Tongue (tissue), 2 donors: ENCODE data around the gene C11orf86. TPM values are rescaled to one million over a fixed set of nuclear protein-coding genes. Genes with fewer than 3 reads are reported as not detected.
A peak's percentile ranks its signal among the peaks of the same experiment; 100 is the strongest.
"Not testable (repeated sequence)": the region's sequence is repeated elsewhere in the genome, so short reads cannot be mapped to it uniquely, and the experiment has no call there.

Experiments
- DNase-seq: peaks from one replicate; pipeline ENCODE4 v3.0.0-alpha.2; 2015
- total RNA-seq: library from RNA; depleted of rRNA; stranded (reverse); fragments of >200 nt; gene quantifications from one replicate; pipeline ENCODE4 v1.2.3, GENCODE V29; 2014

C11orf86 gene
- total RNA-seq, 1 donor from 2014 or later: not detected

- no peak for DNase-seq
Measured at GRCh38 chr11:66967670-66968425, 7.3 kb upstream of the C11orf86 start.

- no peak for DNase-seq
Measured at GRCh38 chr11:66969584-66970225, 5.4 kb upstream of the C11orf86 start.

- DNase-seq: no peak
Measured at GRCh38 chr11:66970371-66970806, 4.7 kb upstream of the C11orf86 start.

GRCh38 chr11:66970807-66971442 is 4.2 kb upstream of the C11orf86 start:
- no peak for DNase-seq

DNA sequence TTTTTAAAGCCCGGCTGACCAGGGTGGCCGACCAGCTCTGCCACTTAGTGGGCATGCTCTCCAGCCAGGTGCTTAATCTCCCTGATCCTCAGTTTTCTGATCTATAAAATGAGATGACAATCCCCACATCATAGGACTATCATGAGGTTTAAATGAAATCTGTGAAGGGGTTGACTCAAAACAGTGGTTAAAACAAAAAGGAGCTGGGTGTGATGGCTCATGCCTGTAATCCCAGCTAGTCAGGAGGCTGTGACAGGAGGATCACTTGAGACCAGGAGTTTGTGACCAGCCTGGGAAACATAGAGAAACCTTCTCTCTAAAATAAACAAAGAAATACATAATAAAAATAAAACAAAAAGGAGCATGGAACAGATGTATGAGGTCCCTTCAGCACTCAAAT is 3.6 kb upstream of the C11orf86 start:
- DNase-seq: no peak

DNA sequence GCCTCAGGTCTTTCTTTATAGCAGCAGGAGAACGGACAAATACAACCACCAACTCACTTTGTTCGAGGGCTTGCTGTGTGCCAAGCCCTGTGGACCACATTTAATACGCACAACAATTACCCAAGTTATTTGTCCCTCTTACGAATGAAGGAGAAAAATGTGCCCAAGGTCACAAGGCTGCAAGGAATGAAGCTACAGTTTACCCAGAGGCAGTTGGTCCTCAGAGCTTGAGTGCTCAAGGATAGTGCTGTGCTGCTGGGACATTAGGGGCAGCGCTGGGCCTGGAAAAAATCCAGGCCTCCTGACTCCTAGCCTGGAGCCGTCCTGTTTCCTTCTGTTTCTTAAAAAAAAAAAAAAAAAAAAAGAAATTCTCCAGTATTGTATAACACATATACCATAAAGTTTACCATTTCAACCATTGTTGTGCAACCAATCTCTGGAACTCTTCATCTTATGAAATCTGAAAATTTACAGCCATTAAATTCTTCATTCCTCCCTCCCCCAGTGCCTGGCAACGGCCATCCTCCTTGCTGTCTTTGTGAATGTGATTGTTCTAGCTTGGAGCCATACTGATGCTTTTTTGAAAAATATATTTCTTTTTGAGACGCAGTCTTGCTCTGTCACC is 1.0 kb upstream of the C11orf86 start:
- no peak for DNase-seq

DNA sequence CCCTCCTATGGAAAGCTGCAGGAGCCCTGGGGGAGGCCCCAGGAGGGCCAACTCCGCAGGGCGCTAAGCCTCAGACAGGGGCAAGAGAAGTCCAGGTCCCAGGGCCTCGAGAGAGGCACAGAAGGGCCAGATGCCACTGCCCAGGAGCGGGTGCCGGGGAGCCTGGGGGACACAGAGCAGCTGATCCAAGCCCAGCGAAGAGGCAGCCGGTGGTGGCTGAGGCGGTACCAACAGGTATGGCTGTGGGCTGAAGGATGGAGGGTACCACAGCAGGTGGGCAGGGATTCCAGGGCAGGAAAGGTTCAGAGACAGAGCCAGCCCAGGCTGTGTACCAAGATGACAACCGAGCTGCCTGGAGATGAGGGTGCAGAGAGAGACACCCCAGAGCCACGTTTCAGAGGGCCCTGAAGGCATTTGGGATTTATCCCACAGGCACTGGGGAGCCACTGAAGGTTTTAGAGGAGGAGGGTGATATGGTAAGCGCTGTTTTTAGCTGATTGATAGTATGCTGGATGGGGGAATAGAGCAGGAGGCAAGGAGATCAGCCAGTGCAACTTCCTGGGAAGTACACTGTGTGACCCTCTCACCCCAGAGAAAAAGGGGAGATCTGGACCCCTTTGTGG is 412 bp downstream of the C11orf86 start:
- no peak for DNase-seq

- DNase-seq: peak; percentile 51
Measured at GRCh38 chr11:66976028-66976467, 944 bp downstream of the C11orf86 start.

GRCh38 chr11:66976925-66977324 is 1.8 kb downstream of the C11orf86 start:
- no peak for DNase-seq

DNA sequence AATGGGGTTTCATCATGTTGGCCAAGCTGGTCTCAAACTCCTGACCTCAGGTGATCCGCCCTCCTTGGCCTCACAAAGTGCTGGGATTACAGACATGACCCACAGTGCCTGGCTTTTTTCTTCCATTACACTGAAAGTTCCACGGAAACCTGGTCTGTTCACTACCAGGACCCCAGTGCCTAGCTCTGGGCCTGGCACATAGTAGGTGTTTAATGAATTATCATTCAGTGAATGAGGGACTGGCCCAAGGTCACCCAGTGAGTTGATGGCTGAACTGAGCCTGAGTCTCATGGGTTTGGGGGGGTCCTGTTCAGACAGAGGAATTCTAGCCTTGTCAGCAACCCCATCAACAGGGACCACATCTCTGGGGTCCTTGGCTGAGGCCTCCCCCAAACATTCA is 3.1 kb downstream of the C11orf86 start:
- no peak for DNase-seq

DNA sequence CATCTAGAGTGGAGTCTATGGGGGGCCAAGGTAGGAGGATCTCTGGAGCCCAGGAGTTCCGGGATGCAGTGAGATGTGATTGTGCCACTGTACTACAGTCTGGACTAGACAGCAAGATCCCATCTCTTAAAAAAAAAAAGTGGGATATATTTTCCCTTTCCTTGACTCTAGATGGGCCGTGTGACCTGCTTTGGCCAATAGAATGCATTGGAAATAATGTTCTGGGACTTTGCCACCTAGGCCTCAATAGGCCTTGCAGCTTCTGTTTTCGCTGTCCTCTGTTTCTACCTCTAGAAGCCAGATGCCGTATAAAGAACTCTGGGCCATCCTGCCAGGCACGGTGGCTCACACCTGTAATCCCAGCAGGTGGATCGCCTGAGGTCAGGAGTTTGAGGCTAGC is 3.6 kb downstream of the C11orf86 start:
- DNase-seq: no peak

DNA sequence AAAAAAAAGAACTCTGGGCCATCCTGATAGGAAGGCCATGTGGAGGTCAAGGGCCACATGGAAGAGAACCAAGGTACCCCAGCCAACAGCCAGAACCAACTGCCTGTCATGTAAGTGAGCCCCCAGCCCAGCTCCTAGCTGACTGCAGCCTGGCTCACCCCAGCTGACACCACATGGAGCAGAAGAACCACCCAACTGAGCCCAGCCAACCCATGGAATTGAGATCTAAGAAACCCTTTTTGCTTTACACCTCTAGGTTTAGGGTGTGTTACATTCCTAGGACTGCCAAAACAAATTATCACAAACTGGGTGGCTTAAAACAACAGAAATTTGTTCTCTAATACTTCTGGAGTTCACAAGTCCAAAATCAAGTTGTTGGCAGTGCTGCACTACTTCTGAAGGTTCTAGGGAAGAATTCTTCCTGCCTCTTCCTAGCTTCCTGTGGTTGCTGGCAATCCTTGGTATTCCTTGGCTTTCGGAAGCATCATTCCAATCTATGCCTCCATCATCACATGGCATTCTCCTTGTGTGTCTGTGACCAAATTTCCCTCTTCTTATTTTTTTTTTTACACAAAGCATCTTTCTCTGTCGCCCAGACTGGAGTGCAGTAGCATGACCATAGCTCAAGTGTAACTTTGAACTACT is 4.4 kb downstream of the C11orf86 start:
- DNase-seq: no peak

- peak; percentile 86 for DNase-seq
Measured at GRCh38 chr11:66981976-66982578, 7.0 kb downstream of the C11orf86 start.

GRCh38 chr11:66983275-66983924 is 8.3 kb downstream of the C11orf86 start:
- no peak for DNase-seq

DNA sequence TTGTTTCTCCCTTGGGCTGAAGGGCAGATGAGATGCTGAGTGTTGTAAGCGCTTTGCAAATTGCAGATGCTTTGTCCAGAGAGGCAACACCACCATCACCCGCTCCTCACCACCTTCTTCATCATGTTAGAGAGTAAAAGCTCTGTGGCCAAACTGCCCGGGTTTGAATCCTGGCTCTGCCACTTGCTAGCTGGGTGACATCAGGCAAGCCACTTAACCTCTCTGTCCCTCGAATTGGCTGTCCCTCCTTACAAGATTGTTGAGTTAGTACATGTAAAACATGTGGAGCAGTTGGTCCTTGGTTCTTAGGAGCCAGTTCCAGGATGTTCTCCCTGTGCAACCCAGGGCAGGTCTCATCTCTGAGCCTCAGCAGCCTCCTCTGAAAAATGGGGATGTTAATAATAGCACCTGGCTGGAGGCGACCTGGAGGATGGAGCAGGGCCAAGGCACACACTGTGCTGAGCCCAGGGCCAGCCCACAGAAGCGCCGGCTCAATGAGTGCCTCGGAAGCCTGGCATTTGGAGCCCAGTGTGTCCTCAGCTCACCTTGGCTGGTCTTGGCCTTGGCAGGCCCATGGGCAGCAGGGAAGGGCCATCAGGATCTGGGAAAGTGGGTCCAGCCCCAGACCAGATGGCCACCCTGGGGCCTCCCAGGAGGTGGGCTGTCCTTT is 10.5 kb downstream of the C11orf86 start:
- no peak for DNase-seq

- DNase-seq: no peak
Measured at GRCh38 chr11:66986178-66986545, 11.1 kb downstream of the C11orf86 start.

DNA sequence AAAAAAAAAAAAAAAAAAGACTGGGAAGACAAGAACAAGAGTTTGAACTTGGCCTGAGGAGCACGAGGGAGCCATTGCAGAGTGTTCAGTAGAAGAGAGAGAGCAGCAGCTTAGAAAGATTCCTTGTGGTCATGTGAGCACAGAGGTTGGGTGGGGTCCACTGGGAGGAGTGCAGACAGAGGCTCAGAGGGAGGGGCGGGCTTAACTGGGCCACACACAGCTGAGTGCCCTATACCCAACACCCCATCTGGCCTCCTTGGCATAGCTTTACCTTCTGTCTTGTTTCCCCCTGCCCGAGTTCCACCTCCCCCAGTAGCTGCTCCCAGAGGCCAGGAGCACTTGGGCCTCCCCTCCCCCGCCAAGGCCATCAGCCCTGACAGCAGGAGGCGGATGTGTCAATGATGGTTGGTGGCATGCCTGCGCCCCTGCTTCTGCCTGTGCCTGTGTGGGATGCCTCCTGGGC is 12.1 kb downstream of the C11orf86 start:
- peak; percentile 24 for DNase-seq

DNA sequence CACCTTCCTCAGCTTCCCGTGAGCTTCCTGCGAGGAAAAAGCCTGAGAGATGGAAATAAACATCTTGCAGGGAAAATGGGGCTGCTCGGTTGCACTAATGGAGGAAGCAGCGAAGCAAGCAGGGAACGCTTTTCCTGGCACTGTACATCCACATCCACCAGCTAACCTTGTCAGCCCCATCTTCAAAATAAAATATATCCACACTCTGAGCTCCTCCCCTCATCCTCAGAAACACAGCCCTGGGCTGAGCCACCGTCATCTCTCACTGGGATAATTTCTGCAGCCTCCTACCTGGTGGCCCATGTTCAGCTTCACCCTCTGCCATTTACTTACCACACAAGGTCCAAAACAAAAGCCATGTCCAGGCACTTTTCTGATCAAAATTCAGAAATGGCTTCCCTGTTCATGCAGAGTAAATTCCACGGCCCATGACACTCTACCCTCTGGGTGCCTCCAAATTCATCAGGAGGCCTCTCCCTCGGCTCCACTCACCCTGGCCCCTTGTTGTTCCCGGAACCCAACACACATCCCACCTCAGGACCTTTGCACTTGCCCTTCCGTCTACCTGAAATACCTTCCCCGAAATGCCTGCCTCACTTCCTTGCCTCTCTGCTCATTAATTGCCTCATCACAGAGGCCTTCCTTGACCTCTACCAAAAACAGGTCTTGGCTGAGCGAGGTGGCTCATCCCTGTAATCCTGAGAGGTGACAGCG is 13.0 kb downstream of the C11orf86 start:
- no peak for DNase-seq

DNA sequence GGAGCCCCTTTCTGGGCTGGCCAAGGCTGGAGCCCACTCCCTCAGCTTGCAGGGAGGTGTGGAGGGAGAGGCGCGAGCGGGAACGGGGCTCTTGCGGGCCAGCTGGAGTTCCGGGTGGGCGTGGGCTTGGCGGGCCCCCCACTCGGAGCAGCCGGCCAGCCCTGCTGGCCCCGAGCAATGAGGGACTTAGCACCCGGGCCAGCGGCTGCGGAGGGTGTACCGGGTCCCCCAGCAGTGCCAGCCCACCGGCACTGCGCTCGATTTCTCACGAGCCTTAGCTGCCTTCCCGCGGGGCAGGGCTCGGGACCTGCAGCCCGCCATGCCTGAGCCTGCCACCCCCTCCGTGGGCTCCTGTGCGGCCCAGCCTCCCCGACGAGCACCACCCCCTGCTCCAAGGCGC is 13.6 kb downstream of the C11orf86 start:
- not testable (repeated sequence) for DNase-seq

DNA sequence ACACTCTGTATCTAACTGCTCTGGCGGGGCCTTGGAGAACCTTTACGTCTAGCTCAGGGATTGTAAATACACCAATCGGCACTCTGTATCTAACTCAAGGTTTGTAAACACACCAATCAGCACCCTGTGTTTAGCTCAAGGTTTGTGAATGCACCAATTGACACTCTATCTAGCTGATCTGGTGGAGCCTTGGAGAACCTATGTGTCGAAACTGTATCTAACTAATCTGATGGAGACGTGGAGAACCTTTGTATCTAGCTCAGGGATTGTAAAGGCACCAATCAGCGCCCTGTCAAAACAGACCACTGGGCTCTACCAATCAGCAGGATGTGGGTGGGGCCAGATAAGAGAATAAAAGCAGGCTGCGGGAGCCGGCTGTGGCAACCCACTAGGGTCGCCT is 14.3 kb downstream of the C11orf86 start:
- DNase-seq: not testable (repeated sequence)
